ENCODE data around the gene COL23A1. TPM values are rescaled to one million over a fixed set of nuclear protein-coding genes. Genes with fewer than 3 reads are reported as not detected.

COL23A1 gene
- total and polyA plus RNA-seq, 2 of the 13 experiments (the other 11 are each of a cell fraction or from before 2014, with no cell fraction given): not detected

DNA sequence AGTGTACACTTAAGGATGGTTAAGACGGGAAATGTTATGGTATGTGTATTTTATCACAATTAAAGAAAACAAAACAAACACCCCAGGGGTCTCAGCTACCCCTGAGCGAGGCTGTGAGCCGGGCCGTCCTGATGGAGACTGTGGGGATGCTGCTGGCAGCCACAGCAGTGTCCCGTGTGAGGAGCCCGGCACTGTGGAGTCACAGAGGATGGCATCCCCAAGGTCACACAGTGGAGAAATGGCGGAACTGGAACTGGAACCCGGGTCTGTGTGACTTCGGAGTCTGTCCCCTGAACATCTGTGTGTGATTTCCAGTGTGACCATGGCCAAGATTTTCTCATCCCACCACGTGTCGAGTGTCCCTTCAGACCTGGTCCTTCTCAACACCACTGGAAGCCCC, 276.9 kb downstream of the COL23A1 start:
- Histone ChIP-seq H3K27ac (ENCODE audit: extremely low read length, insufficient read depth, low read length) (no peak overlapping the region), H3K4me1 (ENCODE audit: insufficient read depth, low read length) (no peaks in the 10 kb centered on the region), H3K4me2 (ENCODE audit: low read depth, low read length) (no peak overlapping the region), H3K79me2 (ENCODE audit: insufficient read depth, low read length) (no peaks in the 10 kb centered on the region), H3K36me3 (replicated peaks in 1 of 2; ENCODE audit: control insufficient read depth in 1 of 2, insufficient read depth in 2 of 2, low read length in 2 of 2) (no peaks in the 10 kb centered on the region), H3K9ac (ENCODE audit: insufficient read depth, low read depth, low read length) (no peak overlapping the region), H3K4me3 (replicated peaks in 1 of 3; ENCODE audit: insufficient read depth in 1 of 3, low read depth in 2 of 3, low read length in 3 of 3) (no peak overlapping the region), H3K9me3 (ENCODE audit: low read length) (no peaks in the 10 kb centered on the region), H2AFZ (ENCODE audit: low read length) (no peak overlapping the region), H4K20me1 (ENCODE audit: insufficient read depth, low read length) (no peaks in the 10 kb centered on the region), H3K27me3 (ENCODE audit: control insufficient read depth in 1 of 2, insufficient read depth in 2 of 2, low read length in 2 of 2) (peaks cover 8 to 12% of the 10 kb centered on the region in 2 experiments; a peak in 3 of 5 replicates)
- ChIA-PET CTCF (ENCODE audit: low intra/inter-chr PET ratio, low total read pairs) (no interaction called here), POLR2A (no interaction called here)
- WGBS (ENCODE audit: low lambda C conversion rate): 21% methylated on average over 5 of the region's 11 CpGs
- no TSS peak for BruUV-seq (replicated peaks)
- ATAC-seq (no peak), FAIRE-seq (no peak), DNase-seq (ENCODE audit: low spot score) (no peak)
- TF ChIP-seq ZNF292 (CRISPR knock-in tag; IDR thresholded peaks at IDR 0.05; ENCODE audit: borderline replicate concordance, low read depth): no peak
- no peak for TF ChIP-seq BRCA1 (CRISPR knock-in tag; IDR thresholded peaks at IDR 0.05)
- TF ChIP-seq RFXAP (CRISPR knock-in tag; IDR thresholded peaks at IDR 0.05; ENCODE audit: borderline replicate concordance): no peak
- no peak for TF ChIP-seq ARHGAP35 (CRISPR knock-in tag; IDR thresholded peaks at IDR 0.05; ENCODE audit: borderline replicate concordance)
- no peak for TF ChIP-seq ELF1 (CRISPR knock-in tag; IDR thresholded peaks at IDR 0.05)
- no peak for TF ChIP-seq EHMT2 (IDR thresholded peaks at IDR 0.05; ENCODE audit: borderline replicate concordance, low read depth, low read length)
- no peak for TF ChIP-seq ZNF296 (CRISPR knock-in tag; conservative IDR thresholded peaks at IDR 0.05)
- TF ChIP-seq AFF4 (CRISPR knock-in tag; IDR thresholded peaks at IDR 0.05): no peak
- TF ChIP-seq HHEX (CRISPR knock-in tag; IDR thresholded peaks at IDR 0.05): no peak
- TF ChIP-seq GMEB2 (CRISPR knock-in tag; IDR thresholded peaks at IDR 0.05; ENCODE audit: low read depth): no peak
- TF ChIP-seq, protein P1, sequence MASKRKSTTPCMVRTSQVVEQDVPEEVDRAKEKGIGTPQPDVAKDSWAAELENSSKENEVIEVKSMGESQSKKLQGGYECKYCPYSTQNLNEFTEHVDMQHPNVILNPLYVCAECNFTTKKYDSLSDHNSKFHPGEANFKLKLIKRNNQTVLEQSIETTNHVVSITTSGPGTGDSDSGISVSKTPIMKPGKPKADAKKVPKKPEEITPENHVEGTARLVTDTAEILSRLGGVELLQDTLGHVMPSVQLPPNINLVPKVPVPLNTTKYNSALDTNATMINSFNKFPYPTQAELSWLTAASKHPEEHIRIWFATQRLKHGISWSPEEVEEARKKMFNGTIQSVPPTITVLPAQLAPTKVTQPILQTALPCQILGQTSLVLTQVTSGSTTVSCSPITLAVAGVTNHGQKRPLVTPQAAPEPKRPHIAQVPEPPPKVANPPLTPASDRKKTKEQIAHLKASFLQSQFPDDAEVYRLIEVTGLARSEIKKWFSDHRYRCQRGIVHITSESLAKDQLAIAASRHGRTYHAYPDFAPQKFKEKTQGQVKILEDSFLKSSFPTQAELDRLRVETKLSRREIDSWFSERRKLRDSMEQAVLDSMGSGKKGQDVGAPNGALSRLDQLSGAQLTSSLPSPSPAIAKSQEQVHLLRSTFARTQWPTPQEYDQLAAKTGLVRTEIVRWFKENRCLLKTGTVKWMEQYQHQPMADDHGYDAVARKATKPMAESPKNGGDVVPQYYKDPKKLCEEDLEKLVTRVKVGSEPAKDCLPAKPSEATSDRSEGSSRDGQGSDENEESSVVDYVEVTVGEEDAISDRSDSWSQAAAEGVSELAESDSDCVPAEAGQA (IDR thresholded peaks at IDR 0.05; ENCODE audit: low read depth): no peak
- TF ChIP-seq, protein P1 (CRISPR knock-in tag; IDR thresholded peaks at IDR 0.05; ENCODE audit: borderline replicate concordance): no peak
- TF ChIP-seq MBD4 (IDR thresholded peaks at IDR 0.05; ENCODE audit: borderline replicate concordance, low read length): no peak
- no peak for TF ChIP-seq MBNL3 (CRISPR knock-in tag; conservative IDR thresholded peaks at IDR 0.05)
- no peak for TF ChIP-seq ZNF563 (CRISPR knock-in tag; IDR thresholded peaks at IDR 0.05)
- intact Hi-C loops (cut with micrococcal nuclease; ENCODE audit: unreplicated experiment): no loop called here
- in situ Hi-C loops (cut with HindIII; ENCODE audit: extremely low pct_ligation_motif_present, low pct_unique_long_range_greater_than_20kb): no loop called here
